ENCODE results near the gene SH3RF3.

SH3RF3 gene

GRCh38 chr2:109370399-109371035 is 241.5 kb downstream of the SH3RF3 start:
- no peaks in the 10 kb centered on the region for H3K79me2 ChIP-seq (ENCODE audit: insufficient read depth, low read depth)
- no peak overlapping the region for H3K4me2 ChIP-seq
- no peaks in the 10 kb centered on the region for H4K20me1 ChIP-seq (ENCODE audit: insufficient read depth)
- H3K36me3 ChIP-seq (ENCODE audit: insufficient read depth) = no peaks in the 10 kb centered on the region
- no peak overlapping the region for H3K27ac ChIP-seq
- H3K4me3 ChIP-seq (IDR thresholded peaks at IDR 0.05; ENCODE audit: insufficient read depth, low read depth, low read length) = no peak overlapping the region
- H3K9ac ChIP-seq = no peak overlapping the region
- H3K4me1 ChIP-seq (ENCODE audit: low read depth, poor library complexity, severe bottlenecking) = no peaks in the 10 kb centered on the region
- TF ChIP-seq CTCF (conservative IDR thresholded peaks at IDR 0.05; ENCODE audit: low read depth, low read length) = no peak
- H3K27me3 ChIP-seq (ENCODE audit: insufficient read depth, low read depth) = no peaks in the 10 kb centered on the region
- H2AFZ ChIP-seq (ENCODE audit: low read depth) = no peak overlapping the region

GRCh38 chr2:109371481-109372170 is 242.6 kb downstream of the SH3RF3 start:
- Histone ChIP-seq H3K27ac (no peak overlapping the region), H3K4me2 (no peak overlapping the region), H4K20me1 (ENCODE audit: insufficient read depth) (no peaks in the 10 kb centered on the region), H3K79me2 (ENCODE audit: insufficient read depth, low read depth) (no peaks in the 10 kb centered on the region), H3K9ac (no peak overlapping the region), H3K36me3 (ENCODE audit: insufficient read depth) (no peaks in the 10 kb centered on the region), H2AFZ (ENCODE audit: low read depth) (no peak overlapping the region), H3K27me3 (ENCODE audit: insufficient read depth, low read depth) (no peaks in the 10 kb centered on the region), H3K4me3 (IDR thresholded peaks at IDR 0.05; ENCODE audit: insufficient read depth, low read depth, low read length) (no peak overlapping the region), H3K4me1 (ENCODE audit: low read depth, poor library complexity, severe bottlenecking) (no peaks in the 10 kb centered on the region)
- no peak for TF ChIP-seq CTCF (conservative IDR thresholded peaks at IDR 0.05; ENCODE audit: low read depth, low read length)

GRCh38 chr2:109372171-109372568 is 243.2 kb downstream of the SH3RF3 start:
- no peak overlapping the region for H3K4me2 ChIP-seq
- no peak overlapping the region for H3K27ac ChIP-seq
- no peak overlapping the region for H2AFZ ChIP-seq (ENCODE audit: low read depth)
- H3K36me3 ChIP-seq (ENCODE audit: insufficient read depth) = no peaks in the 10 kb centered on the region
- H3K27me3 ChIP-seq (ENCODE audit: insufficient read depth, low read depth) = no peaks in the 10 kb centered on the region
- H4K20me1 ChIP-seq (ENCODE audit: insufficient read depth) = no peaks in the 10 kb centered on the region
- H3K9ac ChIP-seq = no peak overlapping the region
- no peaks in the 10 kb centered on the region for H3K4me1 ChIP-seq (ENCODE audit: low read depth, poor library complexity, severe bottlenecking)
- no peak for TF ChIP-seq CTCF (conservative IDR thresholded peaks at IDR 0.05; ENCODE audit: low read depth, low read length)
- H3K4me3 ChIP-seq (IDR thresholded peaks at IDR 0.05; ENCODE audit: insufficient read depth, low read depth, low read length) = no peak overlapping the region
- H3K79me2 ChIP-seq (ENCODE audit: insufficient read depth, low read depth) = no peaks in the 10 kb centered on the region

GRCh38 chr2:109372614-109373013 is 243.6 kb downstream of the SH3RF3 start:
- Histone ChIP-seq H4K20me1 (ENCODE audit: insufficient read depth) (no peaks in the 10 kb centered on the region), H3K4me2 (no peak overlapping the region), H2AFZ (ENCODE audit: low read depth) (no peak overlapping the region), H3K4me3 (IDR thresholded peaks at IDR 0.05; ENCODE audit: insufficient read depth, low read depth, low read length) (no peak overlapping the region), H3K27me3 (ENCODE audit: insufficient read depth, low read depth) (no peaks in the 10 kb centered on the region), H3K79me2 (ENCODE audit: insufficient read depth, low read depth) (no peaks in the 10 kb centered on the region), H3K9ac (no peak overlapping the region), H3K36me3 (ENCODE audit: insufficient read depth) (no peaks in the 10 kb centered on the region), H3K27ac (no peak overlapping the region), H3K4me1 (ENCODE audit: low read depth, poor library complexity, severe bottlenecking) (no peaks in the 10 kb centered on the region)
- TF ChIP-seq CTCF (conservative IDR thresholded peaks at IDR 0.05; ENCODE audit: low read depth, low read length) = no peak

All from KMS-11 (cell line).